ENCODE results near the gene NBEA.

NBEA gene

DNA sequence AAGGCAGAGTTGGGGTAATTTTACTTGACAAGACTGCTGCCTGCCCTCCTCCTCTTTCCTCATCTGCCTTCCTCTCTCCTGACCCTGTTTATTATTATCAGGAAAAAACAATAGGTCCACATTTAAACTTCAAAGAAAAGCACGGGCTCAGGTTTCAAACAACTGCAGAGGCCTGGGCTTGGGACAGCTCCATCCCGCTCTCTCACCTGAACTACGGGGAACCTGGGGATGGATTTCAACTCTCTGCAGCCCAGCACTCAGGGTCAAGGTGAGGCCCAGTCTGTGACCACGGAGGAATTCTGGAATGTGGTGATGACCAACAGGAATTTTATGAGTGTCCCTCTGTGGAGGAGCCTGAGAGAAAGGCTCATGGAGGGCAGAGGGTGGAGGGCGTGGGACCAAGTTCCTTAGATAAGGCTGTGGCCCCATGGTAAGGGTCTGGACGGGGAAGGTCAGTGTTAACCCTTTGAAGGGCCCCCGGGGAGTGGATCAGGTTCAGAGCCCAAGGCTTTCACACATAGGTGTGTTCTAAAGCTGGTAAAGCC, 755.2 kb downstream of the NBEA start:
- H3K9me3 ChIP-seq (ENCODE audit: control insufficient read depth, low read length), result no peaks in the 10 kb centered on the region
- H3K36me3 ChIP-seq (ENCODE audit: control insufficient read depth, insufficient read depth, low read length), result no peaks in the 10 kb centered on the region
- H3K27me3 ChIP-seq (ENCODE audit: control insufficient read depth, insufficient read depth, low read length, poor library complexity, severe bottlenecking), result no peaks in the 10 kb centered on the region
- peaks cover 9% of the 10 kb centered on the region for H3K4me1 ChIP-seq (ENCODE audit: control insufficient read depth, insufficient read depth, low read length)
- WGBS, 2 experiments, result 65 to 67% methylated on average over 7 of the region's 7 CpGs
- no peak overlapping the region for H3K4me3 ChIP-seq (ENCODE audit: insufficient read depth, low read depth, low read length)
- no peak overlapping the region for H3K27ac ChIP-seq (ENCODE audit: insufficient read depth, low read depth, low read length, poor library complexity, severe bottlenecking)

- WGBS, 2 experiments, result 92 to 93% methylated on average over 11 of the region's 11 CpGs
- H3K36me3 ChIP-seq (ENCODE audit: control insufficient read depth, insufficient read depth, low read length), result no peaks in the 10 kb centered on the region
- H3K4me1 ChIP-seq (ENCODE audit: control insufficient read depth, insufficient read depth, low read length), result peaks cover 9% of the 10 kb centered on the region
- no peaks in the 10 kb centered on the region for H3K27me3 ChIP-seq (ENCODE audit: control insufficient read depth, insufficient read depth, low read length, poor library complexity, severe bottlenecking)
- H3K27ac ChIP-seq (ENCODE audit: insufficient read depth, low read depth, low read length, poor library complexity, severe bottlenecking), result no peak overlapping the region
- H3K4me3 ChIP-seq (ENCODE audit: insufficient read depth, low read depth, low read length), result no peak overlapping the region
- no peaks in the 10 kb centered on the region for H3K9me3 ChIP-seq (ENCODE audit: control insufficient read depth, low read length)
Observed at GRCh38 chr13:35698911-35699576, 757.0 kb downstream of the NBEA start.

DNA sequence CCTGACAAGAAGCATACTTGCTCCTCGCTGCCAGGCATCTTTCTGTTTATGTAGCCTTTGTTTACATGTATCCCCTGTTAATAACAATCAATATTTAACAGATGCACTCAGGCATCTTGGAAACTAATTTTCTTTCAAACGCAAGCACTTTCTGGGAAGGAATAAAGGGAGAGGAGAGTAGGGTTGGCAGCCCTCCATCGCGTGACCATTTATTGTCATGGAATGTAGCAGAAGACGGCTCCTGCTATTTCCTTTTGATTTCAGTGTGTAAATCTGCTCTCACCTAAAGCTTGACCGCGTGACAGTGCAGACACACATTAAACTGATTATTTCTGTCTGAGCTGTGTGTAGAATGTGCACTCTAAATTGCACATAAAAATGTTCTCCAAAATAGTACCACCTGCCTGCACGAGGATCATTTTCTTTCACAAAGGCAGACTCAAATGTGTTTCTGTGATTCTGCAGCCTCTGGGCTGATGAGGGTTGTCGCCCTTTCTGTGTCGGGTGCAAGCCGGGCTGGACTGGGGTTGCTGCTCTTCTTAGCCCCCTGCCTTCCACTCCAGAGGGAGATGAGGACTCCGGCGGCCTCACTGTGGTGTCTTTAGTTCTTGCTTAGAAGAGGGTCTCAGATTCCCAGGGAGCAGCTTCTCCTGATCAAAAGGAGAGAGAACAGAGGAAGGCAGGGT, 757.9 kb downstream of the NBEA start:
- Histone ChIP-seq H3K4me1 (ENCODE audit: control insufficient read depth, insufficient read depth, low read length) (peaks cover 9% of the 10 kb centered on the region), H3K4me3 (ENCODE audit: insufficient read depth, low read depth, low read length) (no peak overlapping the region), H3K9me3 (ENCODE audit: control insufficient read depth, low read length) (no peaks in the 10 kb centered on the region), H3K27me3 (ENCODE audit: control insufficient read depth, insufficient read depth, low read length, poor library complexity, severe bottlenecking) (no peaks in the 10 kb centered on the region), H3K36me3 (ENCODE audit: control insufficient read depth, insufficient read depth, low read length) (no peaks in the 10 kb centered on the region), H3K27ac (ENCODE audit: insufficient read depth, low read depth, low read length, poor library complexity, severe bottlenecking) (no peak overlapping the region)
- 71 to 72% methylated on average over 13 of the region's 13 CpGs for WGBS, 2 experiments

DNA sequence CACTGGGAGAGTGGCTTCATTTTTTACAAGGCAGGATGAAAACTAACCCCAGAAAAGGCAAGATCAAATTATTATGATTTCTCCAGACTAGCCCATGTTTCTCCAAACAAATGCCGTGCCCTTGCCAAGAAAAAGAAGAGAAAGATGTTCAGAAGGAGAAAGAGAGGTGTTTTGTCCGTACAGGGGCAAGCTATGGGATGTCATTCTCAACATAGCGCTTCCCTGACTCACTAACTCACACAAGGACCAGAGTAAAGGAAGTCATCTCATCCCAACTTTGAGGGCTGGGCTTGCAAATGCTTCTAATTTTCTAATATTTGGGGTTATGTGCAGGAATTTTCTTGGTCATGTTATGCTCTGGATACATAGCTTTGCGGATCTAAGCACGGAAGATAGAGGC, 758.6 kb downstream of the NBEA start:
- no peaks in the 10 kb centered on the region for H3K9me3 ChIP-seq (ENCODE audit: control insufficient read depth, low read length)
- H3K36me3 ChIP-seq (ENCODE audit: control insufficient read depth, insufficient read depth, low read length), result no peaks in the 10 kb centered on the region
- H3K27ac ChIP-seq (ENCODE audit: insufficient read depth, low read depth, low read length, poor library complexity, severe bottlenecking), result no peak overlapping the region
- no peaks in the 10 kb centered on the region for H3K27me3 ChIP-seq (ENCODE audit: control insufficient read depth, insufficient read depth, low read length, poor library complexity, severe bottlenecking)
- peaks cover 9% of the 10 kb centered on the region for H3K4me1 ChIP-seq (ENCODE audit: control insufficient read depth, insufficient read depth, low read length)
- WGBS, 2 experiments, result 91 to 96% methylated on average over 5 of the region's 5 CpGs
- no peak overlapping the region for H3K4me3 ChIP-seq (ENCODE audit: insufficient read depth, low read depth, low read length)

- 83 to 87% methylated on average over 2 of the region's 2 CpGs for WGBS, 2 experiments
- H3K27ac ChIP-seq (ENCODE audit: insufficient read depth, low read depth, low read length, poor library complexity, severe bottlenecking), result no peak overlapping the region
- H3K36me3 ChIP-seq (ENCODE audit: control insufficient read depth, insufficient read depth, low read length), result no peaks in the 10 kb centered on the region
- no peaks in the 10 kb centered on the region for H3K27me3 ChIP-seq (ENCODE audit: control insufficient read depth, insufficient read depth, low read length, poor library complexity, severe bottlenecking)
- peaks cover under 1% of the 10 kb centered on the region for H3K4me1 ChIP-seq (ENCODE audit: control insufficient read depth, insufficient read depth, low read length)
- H3K4me3 ChIP-seq (ENCODE audit: insufficient read depth, low read depth, low read length), result no peak overlapping the region
- no peaks in the 10 kb centered on the region for H3K9me3 ChIP-seq (ENCODE audit: control insufficient read depth, low read length)
Observed at GRCh38 chr13:35702316-35702715, 760.2 kb downstream of the NBEA start.

DNA sequence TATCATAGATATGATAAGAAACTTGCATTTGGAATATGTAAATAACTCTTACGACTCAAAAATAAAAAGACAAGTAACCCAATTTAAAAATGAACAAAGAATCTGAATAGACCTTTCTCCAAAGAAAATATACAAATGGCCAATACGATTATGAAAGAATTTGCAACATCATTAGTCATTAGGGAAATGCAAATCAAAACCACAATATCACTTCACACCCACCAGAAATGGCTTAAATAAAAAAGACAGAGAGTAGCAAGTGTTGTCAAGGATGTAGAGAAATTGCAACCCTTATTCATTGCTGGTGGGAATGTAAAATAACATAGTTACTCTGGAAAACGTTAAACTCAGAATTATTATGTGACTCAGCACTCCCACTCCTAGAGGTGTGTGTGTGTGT, 761.0 kb downstream of the NBEA start:
- Histone ChIP-seq H3K36me3 (ENCODE audit: control insufficient read depth, insufficient read depth, low read length) (no peaks in the 10 kb centered on the region), H3K27ac (ENCODE audit: insufficient read depth, low read depth, low read length, poor library complexity, severe bottlenecking) (no peak overlapping the region), H3K9me3 (ENCODE audit: control insufficient read depth, low read length) (no peaks in the 10 kb centered on the region), H3K27me3 (ENCODE audit: control insufficient read depth, insufficient read depth, low read length, poor library complexity, severe bottlenecking) (no peaks in the 10 kb centered on the region), H3K4me1 (ENCODE audit: control insufficient read depth, insufficient read depth, low read length) (no peaks in the 10 kb centered on the region), H3K4me3 (ENCODE audit: insufficient read depth, low read depth, low read length) (no peak overlapping the region)
- WGBS, 2 experiments, result 96 to 97% methylated on average over 3 of the region's 3 CpGs

- Histone ChIP-seq H3K4me3 (ENCODE audit: insufficient read depth, low read depth, low read length) (no peak overlapping the region), H3K4me1 (ENCODE audit: control insufficient read depth, insufficient read depth, low read length) (no peaks in the 10 kb centered on the region), H3K27ac (ENCODE audit: insufficient read depth, low read depth, low read length, poor library complexity, severe bottlenecking) (no peak overlapping the region), H3K36me3 (ENCODE audit: control insufficient read depth, insufficient read depth, low read length) (no peaks in the 10 kb centered on the region), H3K27me3 (ENCODE audit: control insufficient read depth, insufficient read depth, low read length, poor library complexity, severe bottlenecking) (no peaks in the 10 kb centered on the region), H3K9me3 (ENCODE audit: control insufficient read depth, low read length) (no peaks in the 10 kb centered on the region)
- 94 to 97% methylated on average over 1 of the region's 1 CpG for WGBS, 2 experiments
Observed at GRCh38 chr13:35704331-35704730, 762.3 kb downstream of the NBEA start.

GRCh38 chr13:35706281-35706680, 764.2 kb downstream of the NBEA start:
- Histone ChIP-seq H3K4me1 (ENCODE audit: control insufficient read depth, insufficient read depth, low read length) (no peaks in the 10 kb centered on the region), H3K4me3 (ENCODE audit: insufficient read depth, low read depth, low read length) (no peak overlapping the region), H3K27me3 (ENCODE audit: control insufficient read depth, insufficient read depth, low read length, poor library complexity, severe bottlenecking) (no peaks in the 10 kb centered on the region), H3K36me3 (ENCODE audit: control insufficient read depth, insufficient read depth, low read length) (no peaks in the 10 kb centered on the region), H3K9me3 (ENCODE audit: control insufficient read depth, low read length) (no peaks in the 10 kb centered on the region), H3K27ac (ENCODE audit: insufficient read depth, low read depth, low read length, poor library complexity, severe bottlenecking) (no peak overlapping the region)
- WGBS, 2 experiments, result 89 to 92% methylated on average over 7 of the region's 7 CpGs

DNA sequence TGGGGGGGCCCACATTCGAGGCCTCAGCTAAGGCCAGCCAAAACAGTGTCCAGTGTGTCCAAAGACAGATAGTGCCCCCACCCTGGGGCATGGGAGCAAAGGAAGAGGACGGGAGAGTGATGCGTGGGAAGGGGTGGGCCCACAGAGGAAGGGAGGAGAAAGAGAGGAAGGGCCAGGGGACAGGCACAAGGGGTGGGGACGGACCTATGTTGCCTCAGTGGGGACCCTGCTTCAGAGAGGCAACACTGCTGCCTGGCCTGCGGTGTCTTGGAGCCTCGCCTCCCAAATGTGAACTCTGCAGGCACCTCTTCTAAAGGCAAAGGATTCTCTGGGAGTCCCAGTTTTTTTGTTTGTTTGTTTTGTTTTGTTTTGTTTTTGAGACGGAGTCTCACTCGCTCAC, 764.7 kb downstream of the NBEA start:
- Histone ChIP-seq H3K4me1 (ENCODE audit: control insufficient read depth, insufficient read depth, low read length) (no peaks in the 10 kb centered on the region), H3K27ac (ENCODE audit: insufficient read depth, low read depth, low read length, poor library complexity, severe bottlenecking) (no peak overlapping the region), H3K36me3 (ENCODE audit: control insufficient read depth, insufficient read depth, low read length) (no peaks in the 10 kb centered on the region), H3K27me3 (ENCODE audit: control insufficient read depth, insufficient read depth, low read length, poor library complexity, severe bottlenecking) (no peaks in the 10 kb centered on the region), H3K4me3 (ENCODE audit: insufficient read depth, low read depth, low read length) (no peak overlapping the region), H3K9me3 (ENCODE audit: control insufficient read depth, low read length) (no peaks in the 10 kb centered on the region)
- WGBS, 2 experiments, result 91 to 93% methylated on average over 8 of the region's 8 CpGs

DNA sequence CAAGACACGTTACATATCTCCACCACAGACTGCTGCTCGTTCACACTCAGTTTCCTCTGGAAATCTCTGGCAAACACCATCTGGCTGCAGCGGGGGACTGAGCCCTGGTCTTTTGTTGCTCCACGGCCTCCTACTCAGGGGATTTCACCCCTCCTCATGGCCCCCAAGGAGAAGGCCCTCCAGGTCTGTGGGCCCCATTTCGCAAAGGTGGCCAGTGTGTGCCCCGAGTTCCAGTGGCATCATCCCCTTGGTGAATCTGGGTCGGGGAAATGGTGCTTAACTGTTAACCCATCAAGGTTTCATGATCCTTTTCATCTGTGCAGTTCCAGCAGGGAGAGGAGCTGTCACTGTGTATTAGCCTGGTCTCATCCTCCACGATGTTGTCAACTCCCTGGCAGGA, 769.8 kb downstream of the NBEA start:
- Histone ChIP-seq H3K4me3 (ENCODE audit: insufficient read depth, low read depth, low read length) (no peak overlapping the region), H3K27ac (ENCODE audit: insufficient read depth, low read depth, low read length, poor library complexity, severe bottlenecking) (no peak overlapping the region), H3K36me3 (ENCODE audit: control insufficient read depth, insufficient read depth, low read length) (no peaks in the 10 kb centered on the region), H3K4me1 (ENCODE audit: control insufficient read depth, insufficient read depth, low read length) (peaks cover 10% of the 10 kb centered on the region), H3K27me3 (ENCODE audit: control insufficient read depth, insufficient read depth, low read length, poor library complexity, severe bottlenecking) (no peaks in the 10 kb centered on the region), H3K9me3 (ENCODE audit: control insufficient read depth, low read length) (no peaks in the 10 kb centered on the region)
- 93 to 94% methylated on average over 8 of the region's 8 CpGs for WGBS, 2 experiments
